Measurements from ENCODE around the gene EIF4E2.

The EIF4E2 gene

DNA sequence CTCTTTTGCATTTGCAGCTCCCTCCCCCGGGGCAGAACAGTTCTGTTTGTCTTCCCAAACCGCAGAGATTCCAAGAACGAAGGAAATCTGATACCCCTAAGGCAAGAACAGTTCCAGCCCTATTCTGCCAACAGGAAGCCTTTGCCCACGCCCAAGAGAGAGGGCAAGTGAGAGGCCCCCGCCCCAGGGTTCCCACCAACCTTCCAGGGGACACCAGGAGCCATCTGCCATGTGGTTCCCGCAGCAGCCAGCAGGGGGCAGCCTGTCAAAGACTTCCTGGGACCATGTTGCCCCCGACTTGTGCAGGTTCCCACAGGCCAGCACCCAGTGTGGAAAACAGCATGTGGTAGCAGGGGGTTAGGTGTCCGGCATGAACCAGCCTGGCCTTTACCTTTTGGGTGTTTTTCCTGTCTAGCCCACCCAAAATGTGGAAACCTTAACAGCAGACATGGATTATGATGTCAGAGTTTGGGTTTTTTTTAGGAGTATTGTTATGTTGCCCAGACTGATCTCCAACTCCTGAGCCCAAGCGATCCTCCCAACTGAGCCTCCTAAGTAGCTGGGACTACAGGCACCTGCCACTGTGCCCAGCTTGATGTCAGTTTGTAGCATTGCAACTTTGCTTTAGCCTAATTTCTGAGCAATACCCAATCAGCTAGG, 61.2 kb downstream of the EIF4E2 start:
- peak; percentile 89 for TF ChIP-seq CTCF (IDR thresholded peaks at IDR 0.05; ENCODE audit: extremely low read depth, insufficient read depth, missing control alignments)

DNA sequence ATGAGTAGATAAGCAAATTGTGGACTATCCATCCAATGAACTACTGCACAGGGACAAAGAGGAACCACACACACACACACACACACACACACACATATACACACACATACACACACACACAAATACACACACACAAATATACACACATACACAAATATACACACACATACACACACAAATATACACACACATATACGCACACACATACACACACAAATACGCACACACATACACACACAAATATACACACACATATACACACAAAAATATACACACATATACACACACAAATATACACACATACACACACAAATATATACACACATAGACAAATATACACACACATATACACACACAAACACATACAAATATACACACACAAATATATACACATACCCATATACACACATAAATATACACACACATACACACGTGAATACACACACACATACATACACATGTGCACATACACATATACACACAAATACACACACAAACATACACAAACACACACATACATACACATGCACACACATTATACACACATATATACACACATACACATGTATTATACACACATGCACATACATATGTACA, 63.1 kb downstream of the EIF4E2 start:
- TF ChIP-seq CTCF (IDR thresholded peaks at IDR 0.05; ENCODE audit: extremely low read depth, insufficient read depth, missing control alignments) = no peak
- in situ Hi-C loops (cut with MboI; ENCODE audit: low pct_unique_long_range_greater_than_20kb, low sequenced_read_pairs, unreplicated experiment) = no loop called here

More for the DNA sequence above, 61.2 kb downstream of the EIF4E2 start:
- in situ Hi-C loops (cut with MboI; ENCODE audit: low pct_unique_long_range_greater_than_20kb, low sequenced_read_pairs, unreplicated experiment) = no loop called here
- DNase-seq (ENCODE audit: low spot score) = peak; percentile 66

GRCh38 chr2:232615339-232615738, 64.8 kb downstream of the EIF4E2 start:
- in situ Hi-C loops (cut with MboI; ENCODE audit: low pct_unique_long_range_greater_than_20kb, low sequenced_read_pairs, unreplicated experiment) = no loop called here
- TF ChIP-seq CTCF (IDR thresholded peaks at IDR 0.05; ENCODE audit: extremely low read depth, insufficient read depth, missing control alignments) = no peak

More for the DNA sequence above, 63.1 kb downstream of the EIF4E2 start:
- no peak for DNase-seq (ENCODE audit: low spot score)

More at GRCh38 chr2:232615339-232615738, 64.8 kb downstream of the EIF4E2 start:
- DNase-seq (ENCODE audit: low spot score) = no peak
